SKM-1 treated with dmso at 0.1 percent for 144 hours (cell line): ENCODE data around the gene LGALS4.
"Not testable (repeated sequence)": the region's sequence is repeated elsewhere in the genome, so short reads cannot be mapped to it uniquely, and the experiment has no call there.

Experiments used
- DNase-seq: peaks from one replicate; lab custom pipeline; 2025; ENCODE audit not compliant: unreplicated experiment; lab: John Stamatoyannopoulos, UW

The LGALS4 gene, protein sequence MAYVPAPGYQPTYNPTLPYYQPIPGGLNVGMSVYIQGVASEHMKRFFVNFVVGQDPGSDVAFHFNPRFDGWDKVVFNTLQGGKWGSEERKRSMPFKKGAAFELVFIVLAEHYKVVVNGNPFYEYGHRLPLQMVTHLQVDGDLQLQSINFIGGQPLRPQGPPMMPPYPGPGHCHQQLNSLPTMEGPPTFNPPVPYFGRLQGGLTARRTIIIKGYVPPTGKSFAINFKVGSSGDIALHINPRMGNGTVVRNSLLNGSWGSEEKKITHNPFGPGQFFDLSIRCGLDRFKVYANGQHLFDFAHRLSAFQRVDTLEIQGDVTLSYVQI

DNA sequence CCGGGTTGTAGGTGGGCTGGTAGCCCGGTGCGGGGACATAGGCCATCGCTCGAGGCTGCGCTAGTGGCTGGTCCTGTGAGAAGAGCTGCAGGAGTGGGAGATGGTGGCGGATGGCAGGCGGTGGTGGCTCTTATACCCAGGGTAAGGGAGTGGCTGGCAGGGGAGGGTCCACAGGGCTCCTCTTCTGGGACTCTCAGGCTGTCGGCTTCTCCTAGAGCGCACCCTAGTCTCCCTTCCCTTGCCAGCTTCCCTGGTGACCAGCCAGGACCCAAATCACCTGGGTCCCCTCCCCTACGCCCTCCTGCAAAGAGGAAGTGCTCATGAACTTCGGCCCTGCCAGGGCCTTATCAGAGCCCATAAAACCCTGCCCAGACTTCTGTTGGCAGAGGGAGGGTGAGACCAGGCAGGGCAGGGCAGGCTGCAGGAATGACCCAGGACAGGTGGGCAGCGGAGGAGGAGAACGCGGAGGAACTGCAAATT lies at the start of gene LGALS4:
TSS of gene LGALS4 (minus strand) at position 105 of the 480 bp plus-strand sequence. CDS start at position 46, 59 bp downstream.
- DNase-seq: no peak

DNA sequence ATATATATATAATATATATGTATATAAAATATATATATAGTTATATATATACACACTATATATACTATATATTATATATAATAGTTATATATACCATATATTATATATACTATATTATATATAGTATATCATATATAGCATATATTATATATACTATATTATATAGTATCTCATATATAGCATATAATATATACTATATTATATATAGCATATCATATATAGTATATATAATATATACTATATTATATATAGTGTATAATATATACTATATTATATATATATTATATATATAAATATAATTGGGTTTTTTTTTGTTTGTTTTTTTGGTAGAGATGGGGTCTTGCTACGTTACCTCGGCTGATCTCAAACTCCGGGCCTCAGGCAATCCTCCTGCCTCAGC lies 48.6 kb upstream of the LGALS4 start:
- DNase-seq: no peak

DNA sequence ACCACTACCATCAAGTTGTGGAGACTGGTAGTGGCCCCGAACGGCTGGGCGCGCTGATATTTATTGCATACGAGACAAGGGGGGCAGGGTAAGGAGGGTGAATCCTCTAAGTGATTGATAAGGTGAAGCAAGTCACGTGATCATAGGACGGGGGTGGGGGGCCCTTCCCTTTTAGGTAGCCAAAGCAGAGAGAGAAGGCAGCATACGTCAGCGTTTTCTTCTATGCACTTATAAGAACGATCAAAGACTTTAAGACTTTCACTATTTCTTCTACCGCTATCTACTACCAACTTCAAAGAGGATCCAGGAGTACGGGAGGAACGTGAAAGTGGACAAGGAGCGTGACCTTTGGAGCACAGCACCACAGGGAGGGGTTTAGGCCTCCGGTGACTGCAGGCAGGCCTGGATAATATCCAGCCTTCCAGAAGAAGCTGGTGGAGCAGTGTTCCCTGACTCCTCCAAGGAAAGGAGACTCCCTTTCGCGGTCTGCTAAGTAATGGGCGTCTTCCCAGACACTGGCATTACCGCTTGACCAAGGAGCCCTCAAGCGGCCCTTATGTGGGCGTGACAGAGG lies 47.0 kb upstream of the LGALS4 start:
- DNase-seq: not testable (repeated sequence)

DNA sequence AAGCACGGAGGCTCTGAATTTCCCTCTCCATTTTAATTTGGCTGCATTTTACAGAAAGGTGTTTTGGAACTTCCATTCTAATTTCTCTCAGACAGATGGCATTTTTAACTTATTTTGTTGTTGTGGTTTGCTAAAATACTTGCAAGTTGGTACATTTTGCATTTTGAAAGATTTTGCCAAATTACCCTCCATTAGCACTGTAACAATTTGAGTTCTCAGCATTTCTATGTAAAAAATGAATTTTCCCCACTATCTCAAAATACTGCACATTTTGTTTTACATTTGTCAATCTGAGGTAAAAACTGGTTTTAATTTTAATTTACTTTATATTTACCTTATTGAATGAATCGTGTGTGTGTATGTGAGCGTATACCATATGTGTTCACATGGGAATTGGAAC lies 44.1 kb upstream of the LGALS4 start:
- no peak for DNase-seq

DNA sequence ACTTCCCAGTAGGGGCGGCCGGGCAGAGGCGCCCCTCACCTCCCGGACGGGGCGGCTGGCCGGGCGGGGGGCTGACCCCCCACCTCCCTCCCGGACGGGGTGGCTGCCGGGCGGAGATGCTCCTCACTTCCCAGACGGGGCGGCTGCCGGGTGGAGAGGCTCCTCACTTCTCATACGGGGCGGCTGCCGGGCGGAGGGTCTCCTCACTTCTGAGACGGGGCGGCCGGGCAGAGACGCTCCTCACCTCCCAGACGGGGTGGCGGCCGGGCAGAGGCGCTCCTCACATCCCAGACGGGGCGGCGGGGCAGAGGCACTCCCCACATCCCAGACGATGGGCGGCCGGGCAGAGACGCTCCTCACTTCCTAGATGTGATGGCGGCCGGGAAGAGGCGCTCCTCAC lies 43.0 kb upstream of the LGALS4 start:
- DNase-seq: not testable (repeated sequence)

DNA sequence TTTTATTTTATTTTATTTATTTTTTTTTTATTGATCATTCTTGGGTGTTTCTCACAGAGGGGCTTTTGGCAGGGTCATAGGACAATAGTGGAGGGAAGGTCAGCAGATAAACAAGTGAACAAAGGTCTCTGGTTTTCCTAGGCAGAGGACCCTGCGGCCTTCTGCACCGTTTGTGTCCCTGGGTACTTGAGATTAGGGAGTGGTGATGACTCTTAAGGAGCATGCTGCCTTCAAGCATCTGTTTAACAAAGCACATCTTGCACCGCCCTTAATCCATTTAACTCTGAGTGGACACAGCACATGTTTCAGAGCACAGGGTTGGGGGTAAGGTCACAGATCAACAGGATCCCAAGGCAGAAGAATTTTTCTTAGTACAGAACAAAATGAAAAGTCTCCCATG lies 42.2 kb upstream of the LGALS4 start:
- DNase-seq: not testable (repeated sequence)

DNA sequence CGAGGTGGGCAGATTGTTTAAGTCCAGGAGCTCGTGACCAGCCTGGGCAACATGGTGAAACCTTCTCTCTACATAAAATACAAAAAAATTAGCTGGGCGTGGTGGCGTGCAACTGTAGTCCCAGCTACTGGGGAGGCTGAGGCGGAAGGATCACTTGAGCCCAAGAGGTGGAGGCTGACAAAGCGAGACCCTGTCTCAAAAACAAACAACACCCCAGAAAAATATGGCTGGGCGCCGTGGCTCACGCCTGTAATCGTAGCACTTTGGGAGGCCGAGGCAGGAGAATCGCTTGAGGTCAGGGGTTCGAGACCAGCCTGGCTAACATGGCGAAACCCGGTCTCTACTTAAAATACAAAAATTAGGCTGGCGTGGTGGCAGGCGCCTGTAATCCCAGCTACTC lies 40.5 kb upstream of the LGALS4 start:
- no peak for DNase-seq

DNA sequence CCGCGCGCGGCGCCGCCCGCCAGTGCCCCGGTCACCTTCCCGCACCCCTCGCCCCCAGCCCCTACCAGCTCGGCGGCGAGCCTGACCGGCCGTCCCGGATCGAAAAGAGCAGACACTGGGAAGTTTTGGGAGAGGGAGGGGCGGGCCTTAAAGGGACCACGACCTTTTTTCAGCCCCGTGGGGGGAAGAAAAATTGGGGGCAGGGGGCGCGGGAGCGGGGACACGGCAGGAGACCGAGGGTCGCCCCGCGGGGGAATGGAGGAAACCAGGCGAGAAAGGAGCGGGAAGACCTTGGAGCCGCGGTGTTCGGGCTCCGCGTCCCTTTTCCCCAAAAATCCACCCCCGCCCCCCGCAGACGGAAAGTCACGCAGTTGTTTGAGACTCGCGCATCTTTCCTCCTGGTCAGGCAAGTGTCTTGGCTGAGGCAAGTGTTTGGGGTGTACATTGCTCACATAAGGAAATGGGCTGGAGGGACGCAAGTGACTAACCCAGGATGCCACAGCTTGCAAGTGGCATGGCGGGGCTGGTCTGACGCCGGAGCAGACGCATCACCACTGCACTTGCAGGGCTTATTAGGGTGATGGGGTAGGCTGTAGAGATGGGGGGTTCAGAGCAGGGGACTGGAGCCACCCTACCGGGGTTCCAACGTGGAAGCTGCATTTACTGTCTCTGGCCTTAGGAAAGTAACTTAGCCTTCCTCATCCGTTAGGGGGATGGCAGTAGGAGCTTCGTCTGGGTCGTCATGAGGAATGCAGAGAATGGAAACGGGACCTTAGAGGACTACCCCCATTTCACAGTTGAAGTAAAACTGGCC lies 39.7 kb upstream of the LGALS4 start:
- DNase-seq: peak; percentile 44

DNA sequence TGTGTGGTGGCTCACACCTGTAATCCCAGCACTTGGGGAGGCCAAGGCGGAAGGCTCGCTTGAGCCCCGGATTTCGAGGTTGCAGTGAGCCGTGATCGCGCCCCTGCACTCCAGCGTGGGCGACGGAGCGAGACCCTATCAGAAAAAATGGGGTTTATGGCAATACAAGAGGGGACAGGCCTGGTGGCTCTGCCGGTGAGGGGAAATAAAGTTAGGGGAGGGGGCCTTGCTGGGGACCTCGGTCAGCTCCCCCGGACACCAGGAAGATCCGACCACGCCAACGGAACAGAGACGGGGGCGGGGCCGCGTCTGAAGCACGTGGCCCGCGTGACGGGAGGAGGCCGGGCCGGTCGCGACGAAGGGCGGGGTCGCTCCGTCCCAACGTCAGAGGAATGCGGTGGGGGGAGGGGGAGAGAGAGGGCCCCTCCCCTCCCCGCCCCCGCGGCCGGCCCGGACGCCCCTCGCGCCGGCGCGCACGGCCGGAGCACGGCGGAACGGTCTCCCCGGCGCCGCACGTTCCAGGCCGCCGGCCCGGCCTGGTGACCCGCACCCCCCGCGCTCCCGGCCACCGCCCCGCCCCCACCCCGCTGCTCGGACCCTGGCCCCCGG lies 39.0 kb upstream of the LGALS4 start:
- DNase-seq: peak; percentile 83

DNA sequence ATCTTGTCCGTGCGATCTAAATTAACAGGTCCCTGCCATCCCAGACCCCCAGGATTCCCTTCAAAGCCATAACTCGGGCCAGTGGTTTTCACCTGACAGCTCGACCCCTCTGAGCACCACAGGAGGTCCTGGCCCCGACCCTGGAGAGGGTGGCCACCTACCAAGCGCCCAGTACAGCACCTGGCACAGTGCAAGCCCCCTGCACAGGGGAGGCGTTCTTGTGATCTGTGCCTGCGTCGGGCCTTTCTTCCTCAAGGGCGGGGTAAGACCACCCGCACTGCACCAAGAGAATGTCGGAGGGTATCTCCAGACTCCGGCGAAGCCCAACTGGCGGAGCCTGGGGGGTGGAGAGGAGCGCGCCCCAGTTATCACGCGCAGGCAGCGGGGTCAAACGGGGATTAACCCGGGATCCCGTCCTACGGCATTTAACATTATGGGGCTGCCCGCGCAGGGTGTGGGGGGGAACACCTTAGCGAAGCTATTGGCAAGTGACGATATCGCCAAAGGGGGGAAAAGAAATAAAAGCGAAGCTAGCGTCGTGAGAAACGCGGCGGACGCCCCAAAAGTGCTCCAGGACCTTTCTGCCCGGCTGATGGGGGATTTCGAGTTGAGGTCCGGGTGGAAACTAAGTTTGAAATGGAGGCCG lies 38.4 kb upstream of the LGALS4 start:
- no peak for DNase-seq

DNA sequence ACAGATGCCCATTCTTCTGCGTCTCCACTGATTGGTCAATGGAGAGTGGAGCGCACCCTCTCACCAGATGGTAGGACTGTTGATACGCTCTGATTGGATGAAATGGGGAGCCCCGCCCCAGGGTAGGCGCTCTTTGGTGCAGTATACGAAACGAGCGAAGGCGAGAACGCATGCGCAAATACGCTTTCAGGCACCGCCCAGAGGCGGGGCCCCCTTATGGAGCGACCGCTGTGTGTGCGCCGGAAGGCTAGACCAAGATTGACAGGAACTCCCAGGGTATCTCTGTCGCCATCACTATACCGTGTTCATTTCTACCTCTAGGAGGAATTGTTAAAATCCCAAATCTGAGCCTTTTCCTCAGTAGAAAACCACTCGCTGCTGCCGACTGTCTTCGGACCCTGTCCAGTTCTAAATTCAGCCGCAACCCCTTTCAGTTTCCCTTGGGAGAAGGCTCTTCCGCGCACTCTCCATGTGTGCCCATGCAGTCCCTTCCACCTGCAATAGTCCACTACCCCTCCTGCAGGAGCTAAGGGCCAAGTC lies 37.8 kb upstream of the LGALS4 start:
- DNase-seq: no peak

DNA sequence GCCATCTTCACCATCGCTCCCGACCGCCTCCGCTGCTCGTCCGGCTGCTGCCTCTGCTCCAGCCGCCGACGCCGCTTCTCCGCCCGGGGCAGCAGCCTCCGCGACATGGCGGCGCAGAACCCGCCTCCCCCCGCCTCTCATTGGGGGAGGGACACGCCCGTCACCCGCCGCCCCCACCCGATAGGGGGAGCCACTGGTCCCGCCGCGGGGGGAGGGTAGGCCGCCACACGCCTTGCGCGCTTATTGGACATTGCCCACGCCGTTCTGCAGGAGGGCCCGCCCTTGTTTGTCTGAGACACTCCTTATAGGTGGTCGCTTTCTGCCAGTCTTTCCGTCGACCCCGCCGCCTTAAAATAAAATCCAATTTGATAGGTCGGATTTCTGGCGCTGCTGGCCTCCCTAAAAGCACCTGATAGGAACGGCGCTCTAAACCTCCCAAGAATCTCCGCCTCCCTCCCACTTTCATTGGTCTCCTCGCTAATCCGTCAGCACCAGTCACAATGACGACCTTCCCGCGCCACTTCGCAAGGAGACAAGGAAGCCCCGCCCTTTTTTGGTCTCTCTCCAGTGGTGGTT lies 37.2 kb upstream of the LGALS4 start, which contains the start of gene HNRNPL:
TSS of gene HNRNPL (minus strand) at position 127 of the 576 bp plus-strand sequence. CDS start at position 107, 20 bp downstream.
- DNase-seq: peak; percentile 100

DNA sequence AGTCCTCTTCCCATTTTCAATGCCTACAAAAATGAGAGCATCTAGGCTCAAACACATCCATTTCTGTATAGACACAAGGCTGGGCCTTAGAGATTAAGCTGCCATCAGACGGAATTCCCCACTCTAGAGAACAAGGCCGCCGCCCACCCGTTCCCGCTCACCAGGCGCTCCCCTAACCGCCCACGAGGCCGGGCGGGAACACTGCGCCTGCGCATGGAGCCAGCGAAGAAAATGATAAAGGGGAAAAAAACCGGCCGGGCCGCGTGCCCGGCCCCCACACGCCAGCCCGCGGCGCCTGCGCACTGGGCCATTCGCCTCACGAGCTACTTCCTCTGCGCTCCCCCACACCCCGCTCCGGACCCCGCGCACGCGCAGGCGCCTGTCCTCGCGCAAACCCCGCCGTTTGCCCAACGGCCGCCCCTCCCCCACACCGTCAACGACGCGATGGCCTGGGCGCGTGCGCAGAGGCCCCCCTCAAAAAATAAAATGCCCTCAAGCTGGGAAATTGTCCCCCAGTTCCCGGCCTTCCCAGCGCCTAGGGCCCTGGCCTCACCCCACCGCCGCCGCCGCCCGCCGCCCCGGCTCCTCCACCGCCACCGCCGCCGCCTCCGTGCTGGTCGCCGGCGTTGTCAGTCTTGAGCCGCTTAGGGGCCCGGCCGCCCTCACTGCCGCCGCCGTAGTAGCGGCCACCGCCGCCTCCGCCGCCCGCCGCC lies 36.6 kb upstream of the LGALS4 start:
- peak; percentile 94 for DNase-seq

DNA sequence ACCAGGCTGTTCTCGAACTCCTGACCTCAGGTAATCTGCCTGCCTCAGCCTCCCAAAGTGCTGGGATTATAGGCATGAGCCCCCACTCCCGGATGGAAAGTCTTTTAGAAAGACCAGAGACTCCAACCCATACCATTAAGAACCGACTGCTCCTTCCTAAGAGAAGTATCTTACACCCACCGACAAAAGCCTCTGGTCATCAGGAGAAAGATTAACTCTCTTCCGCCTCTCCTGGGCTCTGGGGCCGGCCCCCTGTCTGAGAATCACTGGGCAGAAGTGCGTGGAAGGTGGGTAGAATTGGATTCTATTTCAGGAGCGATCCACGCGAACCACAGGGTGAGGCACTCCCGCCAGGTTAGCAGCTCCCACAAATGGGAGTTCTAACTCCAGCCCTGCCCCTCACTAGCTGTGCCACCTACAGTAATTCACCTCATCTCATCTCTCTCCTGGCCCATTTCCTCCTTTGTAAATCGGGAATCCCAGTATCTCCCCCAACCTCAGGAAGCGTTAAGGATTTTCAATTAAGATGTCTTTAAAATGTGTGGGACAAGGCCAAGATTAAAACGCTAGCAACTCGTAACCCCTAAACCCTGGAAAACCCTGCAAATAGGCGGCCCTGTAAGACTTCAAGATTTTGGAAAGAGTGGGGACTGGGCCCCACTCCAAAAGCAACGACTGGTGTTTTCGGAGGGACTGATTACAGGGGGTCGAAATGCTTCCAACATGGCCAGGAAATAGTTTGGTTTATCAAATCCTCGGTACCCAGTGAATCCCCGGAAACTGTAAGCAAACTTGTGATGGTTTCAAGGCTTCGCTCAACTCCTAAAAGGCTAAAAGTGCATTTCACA lies 35.8 kb upstream of the LGALS4 start:
- DNase-seq: no peak

DNA sequence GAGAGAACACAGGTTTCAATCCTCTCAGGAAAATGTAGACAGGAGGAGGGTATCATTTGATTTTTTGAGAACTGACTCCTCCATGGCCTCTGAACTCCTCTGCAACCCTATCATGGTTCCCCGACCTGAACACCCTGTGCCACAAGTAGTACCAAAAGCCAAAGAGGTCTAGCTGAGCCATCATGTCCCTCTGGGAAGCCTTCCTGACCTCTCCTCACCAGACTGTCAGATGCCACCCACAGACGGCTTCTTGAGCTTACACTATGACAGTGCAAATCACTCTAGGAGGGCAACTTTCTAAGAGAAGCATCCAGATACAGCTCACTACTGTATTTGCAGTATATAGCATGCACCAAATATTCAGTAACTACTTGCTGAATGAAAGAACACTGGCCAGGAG lies 33.4 kb upstream of the LGALS4 start:
- DNase-seq: no peak

DNA sequence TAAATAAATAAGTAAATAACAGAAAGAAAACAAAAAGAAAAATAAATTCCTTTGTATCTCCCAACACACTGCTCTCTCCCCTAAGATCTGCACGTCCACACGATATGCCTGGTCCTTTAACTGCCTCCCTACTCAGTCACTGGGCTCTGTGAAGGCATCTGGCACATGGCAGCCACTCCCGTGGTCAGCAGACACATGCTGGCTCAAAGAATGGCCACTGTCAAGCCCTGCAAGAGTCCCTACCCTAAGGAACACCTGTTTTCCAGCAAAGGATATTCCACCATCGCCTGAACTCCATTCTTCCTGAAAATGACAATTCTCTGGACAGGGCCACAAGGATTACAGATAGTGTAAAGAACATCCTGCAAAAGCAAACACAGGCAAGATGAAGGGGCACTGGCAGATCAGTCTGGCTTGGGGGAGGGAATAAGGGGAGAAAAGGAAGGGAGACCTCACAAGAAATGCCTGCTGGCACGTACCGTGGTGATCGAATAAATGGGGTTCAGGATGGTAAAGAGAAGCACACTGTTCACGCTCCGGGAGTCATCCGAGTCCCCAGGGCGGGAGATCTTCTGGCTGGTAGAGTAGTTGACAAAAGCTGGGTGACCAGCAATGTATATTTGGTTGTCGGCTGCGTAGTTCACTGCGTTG lies 32.8 kb upstream of the LGALS4 start:
- DNase-seq: no peak

DNA sequence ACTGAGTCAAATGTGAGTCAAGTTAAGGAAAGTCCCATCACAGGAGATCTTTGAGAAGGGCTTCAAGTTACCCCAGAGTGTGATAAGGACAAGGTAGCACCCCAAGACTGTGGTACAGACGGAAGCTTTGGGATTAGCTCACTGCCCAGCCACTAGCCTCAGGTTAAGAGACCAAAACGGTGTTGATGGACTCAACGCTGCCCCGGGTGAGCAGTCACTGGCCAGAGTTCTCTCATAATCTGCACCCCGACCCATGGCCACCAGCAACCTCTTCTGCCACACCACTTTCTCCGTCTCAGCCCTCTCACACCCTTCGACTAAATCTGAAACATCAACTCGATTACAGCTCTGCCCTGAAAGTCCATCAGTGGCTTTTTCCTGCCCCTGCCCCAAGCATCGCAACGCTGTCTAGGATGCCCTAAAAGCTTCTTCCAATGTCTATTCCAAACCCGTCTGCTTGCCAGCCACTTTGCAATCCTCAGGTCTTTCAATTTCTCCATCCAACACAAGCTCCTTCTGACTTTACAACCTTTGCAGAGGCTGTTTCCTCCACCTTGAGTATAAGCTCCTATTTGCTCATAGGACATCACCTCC lies 31.4 kb upstream of the LGALS4 start:
- DNase-seq: no peak
